ENCODE measurements around the gene IREB2. TPM values are rescaled to one million over a fixed set of nuclear protein-coding genes. Genes with fewer than 3 reads are reported as not detected.
A peak's percentile ranks its signal among the peaks of the same experiment; 100 is the strongest.

Gene IREB2
- total and polyA plus RNA-seq, 2 experiments from 2014 or later = 11.8 to 18.0 TPM

- 34 to 37% methylated on average over 12 of the region's 12 CpGs for WGBS, 2 experiments (ENCODE audit: low coverage in 1 of 2, low lambda C conversion rate in 2 of 2, missing lambda C conversion rate in 2 of 2)
These were observed 15.3 kb upstream of the IREB2 start for GRCh38 chr15:78422571-78423340.

GRCh38 chr15:78424673-78425072 lies 13.3 kb upstream of the IREB2 start:
- no peak overlapping the region for H3K27ac ChIP-seq
- TF ChIP-seq EZH2 (IDR thresholded peaks at IDR 0.05; ENCODE audit: insufficient read depth, poor library complexity, severe bottlenecking) = no peak
- no peak overlapping the region for H3K9ac ChIP-seq
- H3K9me3 ChIP-seq (ENCODE audit: low read depth) = no peaks in the 10 kb centered on the region
- H3K27me3 ChIP-seq (replicated peaks; ENCODE audit: insufficient read depth) = peaks cover 41% of the 10 kb centered on the region
- H2AFZ ChIP-seq = no peak overlapping the region
- no peaks in the 10 kb centered on the region for H3K36me3 ChIP-seq (ENCODE audit: low read depth)
- no peak for DNase-seq
- 36 to 54% methylated on average over 3 of the region's 3 CpGs for WGBS, 2 experiments (ENCODE audit: low coverage in 1 of 2, low lambda C conversion rate in 2 of 2, missing lambda C conversion rate in 2 of 2)
- no peak overlapping the region for H3K4me2 ChIP-seq (ENCODE audit: unreplicated experiment)
- no peaks in the 10 kb centered on the region for H3K9me2 ChIP-seq (ENCODE audit: insufficient read depth)
- no peaks in the 10 kb centered on the region for H4K20me1 ChIP-seq (ENCODE audit: insufficient read depth)
- H3F3A ChIP-seq (ENCODE audit: insufficient read depth) = peaks cover 6% of the 10 kb centered on the region; the same call in 1 of the 2 replicates
- H3K79me2 ChIP-seq (ENCODE audit: insufficient read depth) = no peaks in the 10 kb centered on the region
- in situ Hi-C loops (cut with MboI) = loop anchor here (5.0 kb wide), 1 partner anchor 112 kb away; no protein-coding TSS in a partner anchor
- H3K4me3 ChIP-seq = no peak overlapping the region
- H3K4me1 ChIP-seq (ENCODE audit: insufficient read depth) = peaks cover 9% of the 10 kb centered on the region

More at GRCh38 chr15:78422571-78423340, 15.3 kb upstream of the IREB2 start:
- DNase-seq = peak; percentile 64
- Histone ChIP-seq H3K27ac (no peak overlapping the region), H3K9me2 (ENCODE audit: insufficient read depth) (no peaks in the 10 kb centered on the region), H3K9me3 (ENCODE audit: low read depth) (no peaks in the 10 kb centered on the region), H3K9ac (no peak overlapping the region), H3K4me1 (ENCODE audit: insufficient read depth) (peaks cover 9% of the 10 kb centered on the region), H3K36me3 (ENCODE audit: low read depth) (no peaks in the 10 kb centered on the region), H3F3A (ENCODE audit: insufficient read depth) (peaks cover 6% of the 10 kb centered on the region; the same call in 1 of the 2 replicates), H3K27me3 (replicated peaks; ENCODE audit: insufficient read depth) (peaks cover 35% of the 10 kb centered on the region), H4K20me1 (ENCODE audit: insufficient read depth) (no peaks in the 10 kb centered on the region), H3K79me2 (ENCODE audit: insufficient read depth) (no peaks in the 10 kb centered on the region), H2AFZ (no peak overlapping the region), H3K4me2 (ENCODE audit: unreplicated experiment) (no peak overlapping the region), H3K4me3 (no peak overlapping the region)
- TF ChIP-seq EZH2phosphoT487 (IDR thresholded peaks at IDR 0.05; ENCODE audit: insufficient read depth, low read depth) (no peak), EZH2 (IDR thresholded peaks at IDR 0.05; ENCODE audit: insufficient read depth, poor library complexity, severe bottlenecking) (no peak)
- in situ Hi-C loops (cut with MboI) = no loop called here

- Histone ChIP-seq H3K9ac (no peak overlapping the region), H3K4me1 (ENCODE audit: insufficient read depth) (peaks cover 9% of the 10 kb centered on the region), H3K36me3 (ENCODE audit: low read depth) (no peaks in the 10 kb centered on the region), H3K9me3 (ENCODE audit: low read depth) (no peaks in the 10 kb centered on the region), H3F3A (ENCODE audit: insufficient read depth) (peaks cover 6% of the 10 kb centered on the region; the same call in 1 of the 2 replicates), H3K4me3 (no peak overlapping the region), H3K79me2 (ENCODE audit: insufficient read depth) (no peaks in the 10 kb centered on the region), H3K27me3 (replicated peaks; ENCODE audit: insufficient read depth) (peaks cover 42% of the 10 kb centered on the region), H4K20me1 (ENCODE audit: insufficient read depth) (no peaks in the 10 kb centered on the region), H3K27ac (no peak overlapping the region), H2AFZ (no peak overlapping the region), H3K9me2 (ENCODE audit: insufficient read depth) (no peaks in the 10 kb centered on the region), H3K4me2 (ENCODE audit: unreplicated experiment) (no peak overlapping the region)
- no peak for DNase-seq
- TF ChIP-seq EZH2 (IDR thresholded peaks at IDR 0.05; ENCODE audit: insufficient read depth, poor library complexity, severe bottlenecking) = no peak
- TF ChIP-seq EZH2phosphoT487 (IDR thresholded peaks at IDR 0.05; ENCODE audit: insufficient read depth, low read depth) = no peak
- 0% methylated on average over 1 of the region's 1 CpG for WGBS, 2 experiments (ENCODE audit: low coverage in 1 of 2, low lambda C conversion rate in 2 of 2, missing lambda C conversion rate in 2 of 2)
- in situ Hi-C loops (cut with MboI) = loop anchor here (5.0 kb wide), 1 partner anchor 113 kb away; no protein-coding TSS in a partner anchor
These were observed 12.4 kb upstream of the IREB2 start for GRCh38 chr15:78425643-78426042.

- Histone ChIP-seq H3F3A (ENCODE audit: insufficient read depth) (peaks cover 5% of the 10 kb centered on the region; the same call in 1 of the 2 replicates), H3K4me2 (ENCODE audit: unreplicated experiment) (no peak overlapping the region), H3K36me3 (ENCODE audit: low read depth) (no peaks in the 10 kb centered on the region), H3K79me2 (ENCODE audit: insufficient read depth) (no peaks in the 10 kb centered on the region), H3K4me3 (no peak overlapping the region), H3K27me3 (replicated peaks; ENCODE audit: insufficient read depth) (peaks cover 47% of the 10 kb centered on the region), H3K9ac (no peak overlapping the region), H3K4me1 (ENCODE audit: insufficient read depth) (peaks cover 3% of the 10 kb centered on the region), H3K27ac (no peak overlapping the region), H4K20me1 (ENCODE audit: insufficient read depth) (no peaks in the 10 kb centered on the region), H2AFZ (no peak overlapping the region), H3K9me2 (ENCODE audit: insufficient read depth) (no peaks in the 10 kb centered on the region), H3K9me3 (ENCODE audit: low read depth) (no peaks in the 10 kb centered on the region)
- TF ChIP-seq EZH2 (IDR thresholded peaks at IDR 0.05; ENCODE audit: insufficient read depth, poor library complexity, severe bottlenecking) (no peak), EZH2phosphoT487 (IDR thresholded peaks at IDR 0.05; ENCODE audit: insufficient read depth, low read depth) (no peak)
- DNase-seq = no peak
- in situ Hi-C loops (cut with MboI) = loop anchor here (5.0 kb wide), 1 partner anchor 114 kb away; no protein-coding TSS in a partner anchor
- 45 to 51% methylated on average over 5 of the region's 5 CpGs for WGBS, 2 experiments (ENCODE audit: low coverage in 1 of 2, low lambda C conversion rate in 2 of 2, missing lambda C conversion rate in 2 of 2)
These were observed 11.7 kb upstream of the IREB2 start for GRCh38 chr15:78426300-78426699.
